Measurements from ENCODE around the gene PIEZO1.
A peak's percentile ranks its signal among the peaks of the same experiment; 100 is the strongest.
"Not testable (repeated sequence)": the region's sequence is repeated elsewhere in the genome, so short reads cannot be mapped to it uniquely, and the experiment has no call there.

PIEZO1 gene

GRCh38 chr16:88685156-88686061 lies 99.6 kb downstream of the PIEZO1 start:
- peak in 5 of 6 experiments; percentile 33 to 63 (median 47) for DNase-seq

GRCh38 chr16:88684569-88685155 lies 100.4 kb downstream of the PIEZO1 start:
- DNase-seq, result no peak

GRCh38 chr16:88681709-88682451 lies 103.1 kb downstream of the PIEZO1 start:
- DNase-seq, result peak in 5 of 6 experiments; percentile 27 to 66 (median 42)

GRCh38 chr16:88681084-88681680 lies 103.8 kb downstream of the PIEZO1 start:
- DNase-seq, result peak in 5 of 6 experiments; percentile 17 to 47 (median 39)

GRCh38 chr16:88680554-88681083 lies 104.4 kb downstream of the PIEZO1 start:
- no peak for DNase-seq

- DNase-seq, result no peak
Observed at GRCh38 chr16:88678224-88678979, 106.6 kb downstream of the PIEZO1 start.

- no peak for DNase-seq
Observed at GRCh38 chr16:88677721-88678120, 107.3 kb downstream of the PIEZO1 start.

GRCh38 chr16:88676502-88677242 lies 108.3 kb downstream of the PIEZO1 start:
- no peak for DNase-seq

- DNase-seq, result no peak
Observed at GRCh38 chr16:88673716-88674379, 111.2 kb downstream of the PIEZO1 start.

- DNase-seq, result no peak
Observed at GRCh38 chr16:88672776-88673175, 112.2 kb downstream of the PIEZO1 start.

- DNase-seq, result no peak
Observed at GRCh38 chr16:88671806-88672205, 113.2 kb downstream of the PIEZO1 start.

- no peak for DNase-seq
Observed at GRCh38 chr16:88669980-88670379, 115.0 kb downstream of the PIEZO1 start.

GRCh38 chr16:88669493-88669892 lies 115.5 kb downstream of the PIEZO1 start:
- DNase-seq, result not testable (repeated sequence)

GRCh38 chr16:88667461-88667860 lies 117.6 kb downstream of the PIEZO1 start:
- no peak for DNase-seq

GRCh38 chr16:88665570-88665969 lies 119.5 kb downstream of the PIEZO1 start:
- DNase-seq, result no peak

Measured in stimulated activated naive CD4-positive, alpha-beta T cell (primary cell).